HG02938 (cell line): Measurements from ENCODE around the gene AGPAT3.

ENCODE experiments used
- ATAC-seq: cut with Tn5 transposase; IDR thresholded peaks from one replicate; pipeline ENCODE4 v1.9.1; 2021; ENCODE audit warnings: mild to moderate bottlenecking, moderate library complexity; ENCODE audit not compliant: unreplicated experiment

AGPAT3 gene

GRCh38 chr21:43971201-43971991 lies 106.4 kb downstream of the AGPAT3 start:
- ATAC-seq = no peak

- ATAC-seq = no peak
Measured at GRCh38 chr21:43971992-43972255, 106.9 kb downstream of the AGPAT3 start.

- ATAC-seq = no peak
Measured at GRCh38 chr21:43972850-43973633, 108.0 kb downstream of the AGPAT3 start.

GRCh38 chr21:43973634-43973955 lies 108.6 kb downstream of the AGPAT3 start:
- ATAC-seq = no peak

- no peak for ATAC-seq
Measured at GRCh38 chr21:43974791-43975468, 109.9 kb downstream of the AGPAT3 start.

- ATAC-seq = no peak
Measured at GRCh38 chr21:43975469-43976098, 110.6 kb downstream of the AGPAT3 start.

GRCh38 chr21:43976661-43977060 lies 111.6 kb downstream of the AGPAT3 start:
- ATAC-seq = no peak

GRCh38 chr21:43978060-43978459 lies 113.0 kb downstream of the AGPAT3 start:
- no peak for ATAC-seq

GRCh38 chr21:43979654-43980053 lies 114.6 kb downstream of the AGPAT3 start:
- ATAC-seq = no peak

- ATAC-seq = no peak
Measured at GRCh38 chr21:43981151-43981870, 116.3 kb downstream of the AGPAT3 start.

- no peak for ATAC-seq
Measured at GRCh38 chr21:43981871-43982210, 116.8 kb downstream of the AGPAT3 start.

- no peak for ATAC-seq
Measured at GRCh38 chr21:43982489-43983078, 117.6 kb downstream of the AGPAT3 start.

- no peak for ATAC-seq
Measured at GRCh38 chr21:43983390-43983789, 118.4 kb downstream of the AGPAT3 start.

GRCh38 chr21:43983860-43984420 lies 118.9 kb downstream of the AGPAT3 start:
- no peak for ATAC-seq

GRCh38 chr21:43984905-43985689 lies 120.1 kb downstream of the AGPAT3 start:
- ATAC-seq = no peak

GRCh38 chr21:43985690-43986251 lies 120.7 kb downstream of the AGPAT3 start:
- ATAC-seq = no peak

GRCh38 chr21:43986544-43987451 lies 121.8 kb downstream of the AGPAT3 start:
- no peak for ATAC-seq

- no peak for ATAC-seq
Measured at GRCh38 chr21:43987509-43987908, 122.5 kb downstream of the AGPAT3 start.
